ENCODE data around the gene CFAP57. TPM values are rescaled to one million over a fixed set of nuclear protein-coding genes. Genes with fewer than 3 reads are reported as not detected.

Gene CFAP57
- total RNA-seq, 1 donor from 2014 or later: 0.24 TPM

DNA sequence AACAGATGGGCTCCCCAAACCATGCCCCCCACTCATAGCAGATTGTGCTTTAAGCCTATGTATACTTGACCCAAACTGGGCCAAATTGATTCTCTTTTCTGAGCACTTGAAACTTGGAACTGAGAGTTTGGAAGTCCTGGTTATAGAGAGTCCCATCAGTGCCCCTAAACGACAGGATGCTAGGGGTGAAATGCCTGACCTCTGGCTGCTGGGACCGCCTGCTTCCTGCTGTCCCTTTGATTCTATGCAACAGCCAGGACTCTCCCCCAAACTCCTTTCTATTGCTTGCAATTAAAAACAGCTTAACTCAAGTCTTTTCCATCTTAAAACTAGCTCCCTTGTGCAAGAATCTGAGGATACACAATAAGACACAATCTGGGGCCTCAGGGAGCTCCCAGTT, 108.6 kb downstream of the CFAP57 start:
- H3K4me3 Mint-ChIP-seq (ENCODE audit: unreplicated experiment): no peak overlapping the region
- no peaks in the 10 kb centered on the region for H3K9me3 Mint-ChIP-seq (ENCODE audit: unreplicated experiment)
- H3K4me1 Mint-ChIP-seq (ENCODE audit: unreplicated experiment): no peaks in the 10 kb centered on the region
- H3K27ac Mint-ChIP-seq (ENCODE audit: unreplicated experiment): no peak overlapping the region
- DNase-seq (ENCODE audit: extremely low spot score, unreplicated experiment): no peak
- TF ChIP-seq, protein P1, sequence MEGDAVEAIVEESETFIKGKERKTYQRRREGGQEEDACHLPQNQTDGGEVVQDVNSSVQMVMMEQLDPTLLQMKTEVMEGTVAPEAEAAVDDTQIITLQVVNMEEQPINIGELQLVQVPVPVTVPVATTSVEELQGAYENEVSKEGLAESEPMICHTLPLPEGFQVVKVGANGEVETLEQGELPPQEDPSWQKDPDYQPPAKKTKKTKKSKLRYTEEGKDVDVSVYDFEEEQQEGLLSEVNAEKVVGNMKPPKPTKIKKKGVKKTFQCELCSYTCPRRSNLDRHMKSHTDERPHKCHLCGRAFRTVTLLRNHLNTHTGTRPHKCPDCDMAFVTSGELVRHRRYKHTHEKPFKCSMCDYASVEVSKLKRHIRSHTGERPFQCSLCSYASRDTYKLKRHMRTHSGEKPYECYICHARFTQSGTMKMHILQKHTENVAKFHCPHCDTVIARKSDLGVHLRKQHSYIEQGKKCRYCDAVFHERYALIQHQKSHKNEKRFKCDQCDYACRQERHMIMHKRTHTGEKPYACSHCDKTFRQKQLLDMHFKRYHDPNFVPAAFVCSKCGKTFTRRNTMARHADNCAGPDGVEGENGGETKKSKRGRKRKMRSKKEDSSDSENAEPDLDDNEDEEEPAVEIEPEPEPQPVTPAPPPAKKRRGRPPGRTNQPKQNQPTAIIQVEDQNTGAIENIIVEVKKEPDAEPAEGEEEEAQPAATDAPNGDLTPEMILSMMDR (IDR thresholded peaks at IDR 0.05): no peak
- no peaks in the 10 kb centered on the region for H3K27me3 Mint-ChIP-seq (ENCODE audit: unreplicated experiment)
- H3K36me3 Mint-ChIP-seq (ENCODE audit: unreplicated experiment): no peaks in the 10 kb centered on the region

DNA sequence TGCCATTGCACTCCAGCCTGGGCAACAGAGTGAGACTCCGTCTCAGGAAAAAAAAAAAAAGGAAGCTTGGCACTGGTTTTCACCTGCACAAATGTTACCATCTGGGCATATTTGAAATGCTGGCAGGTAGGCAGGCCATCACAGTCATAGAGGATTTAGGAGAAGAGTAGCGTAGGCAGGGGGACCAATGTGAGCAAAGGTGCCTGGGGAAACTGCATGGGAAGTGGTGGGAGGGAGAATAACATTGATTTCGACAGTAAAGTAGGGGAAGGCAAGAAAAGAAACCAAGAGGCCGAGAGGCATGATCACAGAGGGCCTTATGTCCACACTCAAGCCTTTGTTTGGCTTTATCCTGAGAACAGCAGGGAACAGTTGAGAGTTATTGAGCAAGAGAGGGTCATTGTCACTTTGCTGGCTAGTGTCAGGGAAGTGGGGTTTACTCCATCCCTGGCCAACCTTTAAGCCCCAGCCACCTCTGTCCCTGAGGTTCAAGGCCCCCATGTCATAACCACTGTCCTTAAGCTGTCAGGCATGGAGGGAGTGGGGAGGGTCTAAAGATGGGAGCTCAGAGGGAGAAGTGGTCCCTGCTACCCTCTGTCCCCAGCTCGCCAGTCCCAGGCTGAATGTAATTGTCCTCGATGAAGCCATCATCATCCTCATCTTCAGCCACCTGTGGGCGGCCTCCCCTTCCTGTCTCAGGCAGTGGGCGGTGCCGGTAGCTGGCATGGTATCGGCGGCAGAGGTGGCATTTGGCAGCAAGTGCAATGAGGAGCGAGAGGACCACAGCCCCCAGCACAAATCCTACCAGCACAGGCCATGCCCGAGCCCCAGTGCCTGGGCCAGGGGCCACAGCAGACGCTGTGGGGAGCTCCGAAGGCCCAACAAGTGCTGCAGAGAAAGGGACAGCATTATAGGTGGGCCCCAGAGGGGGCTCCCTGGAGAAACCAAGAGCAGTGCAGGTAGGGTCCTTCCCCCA, 110.4 kb downstream of the CFAP57 start:
- no peak overlapping the region for H3K4me3 Mint-ChIP-seq (ENCODE audit: unreplicated experiment)
- no peaks in the 10 kb centered on the region for H3K4me1 Mint-ChIP-seq (ENCODE audit: unreplicated experiment)
- H3K27ac Mint-ChIP-seq (ENCODE audit: unreplicated experiment): no peak overlapping the region
- H3K36me3 Mint-ChIP-seq (ENCODE audit: unreplicated experiment): no peaks in the 10 kb centered on the region
- H3K27me3 Mint-ChIP-seq (ENCODE audit: unreplicated experiment): peaks cover 4% of the 10 kb centered on the region
- no peak for DNase-seq (ENCODE audit: extremely low spot score, unreplicated experiment)
- TF ChIP-seq, protein P1 (IDR thresholded peaks at IDR 0.05): no peak
- H3K9me3 Mint-ChIP-seq (ENCODE audit: unreplicated experiment): no peaks in the 10 kb centered on the region

DNA sequence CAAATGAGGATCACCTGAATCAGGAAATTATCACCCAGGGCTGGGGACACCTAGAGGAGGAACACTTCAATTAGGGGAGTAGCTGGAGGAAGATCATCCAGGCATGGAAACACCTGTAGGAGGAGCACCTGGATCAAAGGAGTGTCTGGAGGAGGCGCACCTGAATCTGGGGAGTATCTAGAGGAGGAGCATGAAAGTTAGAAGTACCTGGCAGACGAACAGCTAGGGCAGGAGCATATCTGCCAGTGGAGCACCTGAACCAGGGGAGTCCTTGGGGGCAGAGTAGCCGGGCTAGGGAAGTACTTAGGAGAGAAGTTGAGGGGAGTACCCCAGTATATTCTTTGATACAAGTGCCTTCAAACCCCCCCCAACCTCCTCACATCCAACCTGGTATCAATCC, 111.9 kb downstream of the CFAP57 start:
- no peak overlapping the region for H3K4me3 Mint-ChIP-seq (ENCODE audit: unreplicated experiment)
- peaks cover 15% of the 10 kb centered on the region for H3K27me3 Mint-ChIP-seq (ENCODE audit: unreplicated experiment)
- no peak for DNase-seq (ENCODE audit: extremely low spot score, unreplicated experiment)
- no peaks in the 10 kb centered on the region for H3K36me3 Mint-ChIP-seq (ENCODE audit: unreplicated experiment)
- no peaks in the 10 kb centered on the region for H3K4me1 Mint-ChIP-seq (ENCODE audit: unreplicated experiment)
- H3K9me3 Mint-ChIP-seq (ENCODE audit: unreplicated experiment): no peaks in the 10 kb centered on the region
- TF ChIP-seq, protein P1 (IDR thresholded peaks at IDR 0.05): no peak
- H3K27ac Mint-ChIP-seq (ENCODE audit: unreplicated experiment): no peak overlapping the region

DNA sequence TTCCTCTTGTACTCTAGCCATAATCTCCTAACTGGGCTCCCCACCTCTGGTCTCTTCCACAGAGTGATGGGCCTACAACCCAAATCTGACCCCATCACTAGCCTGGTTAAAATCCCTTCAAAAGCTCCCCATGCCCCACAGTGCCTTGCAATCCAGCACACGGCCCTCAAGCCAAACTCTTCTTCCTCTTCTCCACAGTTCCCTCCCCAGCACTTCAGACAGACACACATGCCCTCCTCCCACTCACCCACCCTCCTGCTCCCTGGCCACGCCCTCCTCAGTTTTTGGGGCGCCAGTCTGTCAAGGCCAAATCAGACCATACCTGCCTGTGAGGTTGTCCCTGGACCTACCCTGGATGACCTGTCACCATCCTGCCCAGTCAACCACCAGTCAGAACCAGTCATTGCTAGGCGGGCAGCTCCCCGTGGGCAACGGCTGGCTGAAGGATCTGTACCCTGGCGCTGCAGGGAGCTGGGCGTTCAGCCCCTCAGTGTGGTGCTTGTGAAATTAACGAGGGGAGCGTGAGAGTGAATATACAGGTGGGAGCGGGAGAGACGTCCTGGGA, 112.5 kb downstream of the CFAP57 start:
- peaks cover 15% of the 10 kb centered on the region for H3K27me3 Mint-ChIP-seq (ENCODE audit: unreplicated experiment)
- no peaks in the 10 kb centered on the region for H3K36me3 Mint-ChIP-seq (ENCODE audit: unreplicated experiment)
- TF ChIP-seq, protein P1 (IDR thresholded peaks at IDR 0.05): no peak
- H3K9me3 Mint-ChIP-seq (ENCODE audit: unreplicated experiment): no peaks in the 10 kb centered on the region
- no peak overlapping the region for H3K27ac Mint-ChIP-seq (ENCODE audit: unreplicated experiment)
- no peak overlapping the region for H3K4me3 Mint-ChIP-seq (ENCODE audit: unreplicated experiment)
- no peaks in the 10 kb centered on the region for H3K4me1 Mint-ChIP-seq (ENCODE audit: unreplicated experiment)
- no peak for DNase-seq (ENCODE audit: extremely low spot score, unreplicated experiment)

All from osteocyte (in vitro differentiated cells).